HG03064 (cell line): ENCODE results near the gene SERP2.

ENCODE experiments used
- ATAC-seq: cut with Tn5 transposase; IDR thresholded peaks from one replicate; pipeline ENCODE4 v1.9.1; 2021; ENCODE audit warnings: low read depth; ENCODE audit not compliant: unreplicated experiment

Gene SERP2

DNA sequence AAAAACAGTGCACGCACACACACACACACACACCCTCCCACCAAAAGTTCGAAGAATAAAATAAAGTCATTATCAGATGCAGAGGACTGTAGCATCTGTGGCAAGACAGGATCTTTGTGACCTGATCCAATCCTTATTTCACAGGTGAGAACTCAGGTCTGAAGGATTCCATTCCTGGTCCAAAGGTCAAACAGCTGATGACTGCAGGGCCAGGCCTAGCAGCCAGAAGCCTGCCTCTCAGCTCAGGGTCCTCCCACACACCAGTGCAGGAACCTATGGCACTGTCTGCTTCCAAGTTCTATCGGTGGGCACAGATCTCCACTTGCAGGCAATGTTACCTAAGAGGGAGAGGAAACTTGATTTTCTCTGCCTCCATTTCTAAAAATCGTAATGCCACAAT lies 57.5 kb downstream of the SERP2 start:
- no peak for ATAC-seq

- ATAC-seq: no peak
These were observed 59.0 kb downstream of the SERP2 start for GRCh38 chr13:44432650-44433049.

DNA sequence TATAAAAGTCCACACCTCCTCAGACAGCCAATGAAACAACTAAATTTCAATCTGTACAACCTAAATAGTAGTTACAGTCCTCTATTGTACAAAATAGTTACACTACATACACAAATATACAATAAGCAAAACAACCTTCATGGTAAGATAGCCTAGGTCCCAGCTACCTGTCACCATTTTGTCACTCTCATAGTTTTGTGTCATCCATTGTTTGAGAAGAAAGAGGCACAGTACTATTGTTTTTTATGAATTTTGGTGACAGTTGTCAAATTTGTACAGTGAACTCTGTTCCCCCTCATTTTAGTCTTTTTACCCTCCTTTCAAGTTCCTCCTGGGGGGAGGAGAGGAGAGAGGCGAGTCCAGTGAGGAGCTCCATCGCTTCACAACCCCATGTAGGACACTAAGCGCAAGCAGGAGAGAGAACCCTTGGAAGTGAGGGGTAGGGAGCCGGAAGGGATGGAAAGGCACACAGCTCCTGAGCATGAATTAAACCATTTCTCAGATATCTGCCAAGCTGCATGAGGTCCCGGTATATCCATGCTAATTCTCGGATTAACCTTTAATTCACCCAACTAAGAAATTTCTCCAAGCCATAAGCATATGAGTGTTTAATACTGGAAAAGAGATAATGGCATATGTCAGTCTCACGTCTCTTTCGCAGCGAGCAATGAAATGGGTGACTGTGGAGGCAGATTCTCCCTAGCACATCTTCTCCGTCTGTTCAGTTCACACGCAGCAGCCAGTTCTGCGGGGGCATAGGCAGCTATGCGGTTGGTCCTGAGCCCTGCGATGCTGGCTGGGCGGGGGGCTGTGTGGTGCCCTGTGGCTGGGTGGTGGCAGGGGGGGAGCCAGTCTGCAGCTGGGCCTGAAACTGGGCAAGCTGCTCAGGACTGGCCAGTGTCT lies 60.5 kb downstream of the SERP2 start:
- no peak for ATAC-seq

DNA sequence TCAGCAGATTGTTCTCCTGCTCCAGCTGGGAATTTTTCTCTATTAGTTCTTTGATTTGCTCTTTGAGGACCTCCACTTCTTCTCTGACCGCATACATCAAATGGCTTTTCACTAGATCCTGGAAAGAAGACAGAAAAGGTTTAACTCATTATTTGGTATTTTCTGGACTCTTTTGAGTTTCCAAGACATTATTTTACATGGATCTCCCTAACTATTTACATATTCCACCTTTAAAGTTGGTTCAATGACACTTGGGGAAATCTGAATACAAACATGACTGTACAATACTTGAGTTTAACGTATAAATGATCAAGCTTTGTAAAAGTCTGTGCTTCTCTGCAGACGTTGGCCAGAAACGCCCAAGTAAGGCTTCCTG lies 61.1 kb downstream of the SERP2 start:
- ATAC-seq: no peak

GRCh38 chr13:44435142-44435918 lies 61.7 kb downstream of the SERP2 start:
- ATAC-seq: no peak

- ATAC-seq: no peak
These were observed 62.4 kb downstream of the SERP2 start for GRCh38 chr13:44435919-44436510.

DNA sequence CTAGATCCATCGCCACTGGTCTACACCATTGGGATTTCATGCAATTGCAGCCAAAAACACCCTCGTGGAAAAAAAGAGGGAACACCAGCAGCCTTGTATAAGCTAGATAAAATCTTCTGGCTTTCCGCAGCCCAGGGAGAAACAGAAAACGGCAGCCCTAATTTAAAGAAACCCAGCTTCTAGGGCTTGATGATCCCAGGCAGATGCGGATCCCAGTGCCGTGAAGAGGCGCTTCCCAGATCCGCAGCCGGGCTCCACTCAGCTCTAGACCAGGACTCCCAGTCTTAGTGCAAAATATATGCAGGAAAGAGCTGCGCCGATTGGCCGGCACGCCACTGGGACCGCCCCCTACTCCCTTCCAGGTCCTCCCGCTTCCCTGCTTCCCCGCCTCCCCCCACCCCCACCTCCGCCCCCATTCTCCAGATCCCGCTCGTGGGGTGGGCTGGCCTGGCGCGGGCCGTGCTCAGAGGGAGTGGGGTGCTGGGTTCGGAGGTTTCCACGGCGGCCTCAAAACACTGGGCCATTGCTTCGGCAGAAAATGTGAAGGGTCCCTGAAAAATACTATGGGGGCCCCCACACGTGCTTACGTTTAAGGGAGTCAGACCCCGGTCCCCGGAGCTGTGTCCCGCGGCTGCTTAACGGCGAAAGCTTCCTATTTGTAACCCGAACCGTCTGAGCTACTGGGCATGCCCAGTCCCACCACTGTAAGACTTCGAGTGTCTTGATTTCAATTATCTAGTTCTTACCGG lies 63.1 kb downstream of the SERP2 start:
- ATAC-seq: no peak

DNA sequence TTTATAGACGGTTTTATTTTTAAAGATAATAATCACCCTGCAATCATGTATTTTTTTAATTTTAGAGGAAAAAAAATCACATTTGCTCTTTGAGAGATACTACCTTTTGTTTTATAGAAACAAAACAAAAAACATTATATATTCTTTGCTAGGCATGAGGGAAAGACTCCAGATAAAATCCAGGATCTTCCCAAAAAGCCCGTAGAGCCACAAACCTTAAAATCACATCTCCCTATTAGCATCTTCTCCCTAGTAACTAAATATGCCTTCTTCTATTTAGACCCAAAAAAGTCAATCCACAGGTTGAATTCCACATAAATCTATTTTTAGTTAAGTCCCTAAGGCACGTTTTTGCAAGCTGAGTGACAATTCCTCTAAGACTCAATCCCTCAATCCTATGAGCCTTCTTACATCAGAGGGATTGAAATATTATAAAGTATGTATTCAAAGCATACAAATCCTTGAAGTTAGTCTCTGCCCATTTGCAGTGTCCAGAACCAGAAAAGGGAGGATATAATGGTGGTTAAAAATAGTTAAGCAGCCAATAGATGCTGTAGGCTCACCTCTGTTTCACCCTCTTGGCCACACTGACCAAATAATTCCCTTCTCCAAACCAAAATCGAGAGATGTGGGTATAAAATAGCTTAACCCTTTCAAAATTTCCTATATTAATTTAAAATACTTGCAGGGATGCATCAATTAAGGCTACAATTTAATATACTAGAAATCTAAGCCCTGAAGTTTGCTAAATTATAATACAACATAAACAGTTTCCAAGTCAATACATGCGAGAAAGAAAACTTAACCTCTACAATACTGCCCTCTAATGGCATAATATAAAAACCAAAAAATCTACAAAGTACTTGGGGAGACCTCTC lies 64.0 kb downstream of the SERP2 start:
- no peak for ATAC-seq

- no peak for ATAC-seq
These were observed 64.6 kb downstream of the SERP2 start for GRCh38 chr13:44438234-44438579.

DNA sequence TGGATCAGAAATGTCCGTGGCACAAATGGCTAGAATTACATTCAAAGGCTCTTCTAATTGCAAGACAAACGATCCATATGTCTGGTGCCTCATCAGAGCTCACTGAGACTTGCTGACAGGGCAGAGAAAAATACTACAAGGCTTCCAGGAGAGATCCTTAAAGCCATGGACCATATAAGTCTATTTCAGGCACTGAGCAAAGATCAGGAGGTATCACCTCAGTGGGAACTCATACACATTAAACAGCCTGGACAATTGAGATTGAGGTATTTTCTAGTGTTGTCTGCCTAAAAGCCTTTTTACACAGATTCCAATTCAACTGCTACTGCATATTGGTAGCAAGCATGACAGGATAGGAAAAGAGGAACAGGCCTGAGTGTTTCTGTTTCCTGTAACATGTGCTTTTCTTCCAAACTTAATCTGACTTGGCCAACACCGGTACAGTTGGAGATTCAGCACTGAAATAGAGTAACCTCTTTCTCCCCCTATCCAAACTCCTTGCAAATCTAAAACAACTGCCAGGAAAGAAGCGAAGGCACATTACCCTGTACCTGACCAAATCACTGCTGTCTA lies 65.9 kb downstream of the SERP2 start:
- no peak for ATAC-seq

DNA sequence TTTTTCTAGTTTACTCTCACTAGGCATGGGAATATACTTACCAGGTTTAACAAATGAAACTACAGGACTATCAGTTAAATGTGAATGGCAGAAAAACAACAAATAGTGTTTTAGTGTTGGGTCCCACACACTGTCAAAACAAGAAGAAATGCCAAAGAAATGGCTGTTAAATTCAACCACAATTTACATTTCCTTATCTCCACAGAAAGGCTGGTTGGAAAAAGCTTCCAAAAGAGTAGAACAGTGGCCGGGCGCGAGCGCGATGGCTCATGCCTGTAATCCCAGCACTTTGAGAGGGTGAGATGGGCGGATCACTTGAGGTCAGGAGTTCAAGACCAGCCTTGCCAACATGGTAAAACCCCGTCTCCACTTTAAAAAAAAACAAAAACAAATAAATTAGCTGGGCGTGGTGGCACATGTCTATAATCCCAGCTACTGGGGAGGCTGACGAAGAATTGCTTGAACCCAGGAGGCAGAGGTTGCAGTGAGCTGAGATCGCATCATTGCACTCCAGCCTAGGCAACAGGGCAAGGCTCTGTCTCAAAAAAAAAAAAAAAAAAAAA lies 66.5 kb downstream of the SERP2 start:
- ATAC-seq: no peak
